GM18868 (cell line): Measurements from ENCODE around the gene SMIM7.

ENCODE experiments used
- ATAC-seq: cut with Tn5 transposase; IDR thresholded peaks from one replicate; pipeline ENCODE4 v1.9.1; 2021; ENCODE audit warnings: mild to moderate bottlenecking, moderate library complexity; ENCODE audit not compliant: unreplicated experiment

The SMIM7 gene

GRCh38 chr19:16598848-16599247 lies 61.1 kb downstream of the SMIM7 start:
- ATAC-seq: no peak

DNA sequence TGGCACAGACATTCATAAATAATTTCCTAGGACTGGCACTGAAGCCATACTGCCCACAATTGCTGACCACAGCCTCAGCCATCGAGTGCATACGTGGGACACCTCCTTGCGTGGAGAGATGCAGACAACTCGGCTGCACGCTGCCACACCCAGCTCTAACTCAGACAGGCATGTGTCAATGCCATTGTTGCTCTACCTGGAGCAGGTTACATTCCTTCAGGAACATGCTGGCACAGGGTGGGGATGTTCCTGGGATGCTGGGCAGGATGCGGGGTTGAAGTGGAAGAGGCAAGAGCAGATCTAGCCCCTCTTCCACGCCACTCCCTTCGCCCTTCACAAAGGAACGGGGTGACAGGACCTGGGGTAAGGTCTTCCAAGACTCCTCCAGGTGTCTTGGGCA lies 63.5 kb downstream of the SMIM7 start:
- no peak for ATAC-seq
